ENCODE results near the gene MBD2. TPM values are rescaled to one million over a fixed set of nuclear protein-coding genes. Genes with fewer than 3 reads are reported as not detected.

The MBD2 gene
- total RNA-seq, 1 experiment from 2014 or later = 79.1 TPM

DNA sequence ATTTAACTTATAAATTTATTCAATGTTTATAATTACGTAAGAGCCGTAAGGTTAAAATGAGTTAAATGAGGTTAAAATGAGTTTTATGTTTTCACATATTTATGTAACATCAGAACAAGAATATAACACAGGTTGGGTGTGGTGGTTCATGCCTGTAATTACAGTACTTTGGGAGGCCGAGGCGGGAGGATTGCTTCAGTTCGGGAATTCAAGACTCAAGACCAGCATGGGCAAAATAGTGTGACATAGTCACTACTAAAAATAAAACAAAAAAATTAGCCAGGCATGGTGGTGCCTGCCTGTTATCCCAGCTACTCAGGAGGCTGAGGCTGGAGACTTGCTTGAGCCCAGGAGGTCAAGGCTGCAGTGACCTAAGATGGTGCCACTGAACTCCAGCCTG, 9.3 kb upstream of the MBD2 start:
- no TSS peak for BruUV-seq (replicated peaks)
- H3K27ac ChIP-seq (ENCODE audit: low read depth, low read length) = no peak overlapping the region
- no peak for DNase-seq (ENCODE audit: low read depth, low spot score)
- ChIA-PET RAD21 (ENCODE audit: low non-redundant PET in 1 of 2, low total read pairs in 2 of 2, uncharacterized antibody in 2 of 2, unreplicated experiment in 2 of 2) (no interaction called here), POLR2A (interaction anchor here (1.2 kb wide), 1 partner anchor 37 kb away, joined by 3 read pairs; no protein-coding TSS in a partner anchor), CTCF (no interaction called here)
- no peaks in the 10 kb centered on the region for H3K4me1 ChIP-seq (ENCODE audit: control insufficient read depth in 1 of 2, insufficient read depth in 2 of 2, low read length in 2 of 2)
- H2AFZ ChIP-seq (ENCODE audit: low read depth, low read length, poor library complexity, severe bottlenecking) = no peak overlapping the region
- H3K27me3 ChIP-seq (ENCODE audit: insufficient read depth, low read length) = no peaks in the 10 kb centered on the region
- H3K79me2 ChIP-seq (ENCODE audit: insufficient read depth, low read length) = no peaks in the 10 kb centered on the region
- no peaks in the 10 kb centered on the region for H4K20me1 ChIP-seq (ENCODE audit: insufficient read depth)
- ATAC-seq = no peak
- H3K9ac ChIP-seq (ENCODE audit: low read length) = no peak overlapping the region
- H3K36me3 ChIP-seq (ENCODE audit: control insufficient read depth in 1 of 2, insufficient read depth in 2 of 2, low read length in 2 of 2) = no peaks in the 10 kb centered on the region
- intact Hi-C loops (cut with micrococcal nuclease) = no loop called here
- H3K4me2 ChIP-seq (ENCODE audit: low read length) = no peak overlapping the region
- TF ChIP-seq SIN3A (IDR thresholded peaks at IDR 0.05; ENCODE audit: low read depth) (no peak), ZFX (IDR thresholded peaks at IDR 0.05) (no peak), EZH2phosphoT487 (IDR thresholded peaks at IDR 0.05; ENCODE audit: borderline replicate concordance) (no peak), EGR1 (IDR thresholded peaks at IDR 0.05; ENCODE audit: low read depth) (no peak), ELF1 (IDR thresholded peaks at IDR 0.05; ENCODE audit: borderline replicate concordance, low read depth) (no peak), YY1 (IDR thresholded peaks at IDR 0.05; ENCODE audit: extremely low read depth, insufficient replicate concordance, low read depth, low read length) (no peak), POLR2A (IDR thresholded peaks at IDR 0.05; ENCODE audit: borderline replicate concordance, extremely low read depth, insufficient read depth, insufficient read length) (no peak), JUND (IDR thresholded peaks at IDR 0.05) (no peak), EZH2 (IDR thresholded peaks at IDR 0.05) (no peak), FOSL1 (IDR thresholded peaks at IDR 0.05; ENCODE audit: low read depth) (no peak)
- TF ChIP-seq, protein P1, sequence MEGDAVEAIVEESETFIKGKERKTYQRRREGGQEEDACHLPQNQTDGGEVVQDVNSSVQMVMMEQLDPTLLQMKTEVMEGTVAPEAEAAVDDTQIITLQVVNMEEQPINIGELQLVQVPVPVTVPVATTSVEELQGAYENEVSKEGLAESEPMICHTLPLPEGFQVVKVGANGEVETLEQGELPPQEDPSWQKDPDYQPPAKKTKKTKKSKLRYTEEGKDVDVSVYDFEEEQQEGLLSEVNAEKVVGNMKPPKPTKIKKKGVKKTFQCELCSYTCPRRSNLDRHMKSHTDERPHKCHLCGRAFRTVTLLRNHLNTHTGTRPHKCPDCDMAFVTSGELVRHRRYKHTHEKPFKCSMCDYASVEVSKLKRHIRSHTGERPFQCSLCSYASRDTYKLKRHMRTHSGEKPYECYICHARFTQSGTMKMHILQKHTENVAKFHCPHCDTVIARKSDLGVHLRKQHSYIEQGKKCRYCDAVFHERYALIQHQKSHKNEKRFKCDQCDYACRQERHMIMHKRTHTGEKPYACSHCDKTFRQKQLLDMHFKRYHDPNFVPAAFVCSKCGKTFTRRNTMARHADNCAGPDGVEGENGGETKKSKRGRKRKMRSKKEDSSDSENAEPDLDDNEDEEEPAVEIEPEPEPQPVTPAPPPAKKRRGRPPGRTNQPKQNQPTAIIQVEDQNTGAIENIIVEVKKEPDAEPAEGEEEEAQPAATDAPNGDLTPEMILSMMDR (IDR thresholded peaks at IDR 0.05 in 2 of 3, conservative IDR thresholded peaks at IDR 0.05 in 1 of 3; ENCODE audit: borderline replicate concordance in 1 of 3, insufficient read depth in 1 of 3, low read depth in 2 of 3, low read length in 2 of 3) = no peak
- TF ChIP-seq, protein P2, sequence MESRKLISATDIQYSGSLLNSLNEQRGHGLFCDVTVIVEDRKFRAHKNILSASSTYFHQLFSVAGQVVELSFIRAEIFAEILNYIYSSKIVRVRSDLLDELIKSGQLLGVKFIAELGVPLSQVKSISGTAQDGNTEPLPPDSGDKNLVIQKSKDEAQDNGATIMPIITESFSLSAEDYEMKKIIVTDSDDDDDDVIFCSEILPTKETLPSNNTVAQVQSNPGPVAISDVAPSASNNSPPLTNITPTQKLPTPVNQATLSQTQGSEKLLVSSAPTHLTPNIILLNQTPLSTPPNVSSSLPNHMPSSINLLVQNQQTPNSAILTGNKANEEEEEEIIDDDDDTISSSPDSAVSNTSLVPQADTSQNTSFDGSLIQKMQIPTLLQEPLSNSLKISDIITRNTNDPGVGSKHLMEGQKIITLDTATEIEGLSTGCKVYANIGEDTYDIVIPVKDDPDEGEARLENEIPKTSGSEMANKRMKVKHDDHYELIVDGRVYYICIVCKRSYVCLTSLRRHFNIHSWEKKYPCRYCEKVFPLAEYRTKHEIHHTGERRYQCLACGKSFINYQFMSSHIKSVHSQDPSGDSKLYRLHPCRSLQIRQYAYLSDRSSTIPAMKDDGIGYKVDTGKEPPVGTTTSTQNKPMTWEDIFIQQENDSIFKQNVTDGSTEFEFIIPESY (IDR thresholded peaks at IDR 0.05; ENCODE audit: extremely low read depth, insufficient replicate concordance, low read length) = no peak
- TF ChIP-seq, protein P3, sequence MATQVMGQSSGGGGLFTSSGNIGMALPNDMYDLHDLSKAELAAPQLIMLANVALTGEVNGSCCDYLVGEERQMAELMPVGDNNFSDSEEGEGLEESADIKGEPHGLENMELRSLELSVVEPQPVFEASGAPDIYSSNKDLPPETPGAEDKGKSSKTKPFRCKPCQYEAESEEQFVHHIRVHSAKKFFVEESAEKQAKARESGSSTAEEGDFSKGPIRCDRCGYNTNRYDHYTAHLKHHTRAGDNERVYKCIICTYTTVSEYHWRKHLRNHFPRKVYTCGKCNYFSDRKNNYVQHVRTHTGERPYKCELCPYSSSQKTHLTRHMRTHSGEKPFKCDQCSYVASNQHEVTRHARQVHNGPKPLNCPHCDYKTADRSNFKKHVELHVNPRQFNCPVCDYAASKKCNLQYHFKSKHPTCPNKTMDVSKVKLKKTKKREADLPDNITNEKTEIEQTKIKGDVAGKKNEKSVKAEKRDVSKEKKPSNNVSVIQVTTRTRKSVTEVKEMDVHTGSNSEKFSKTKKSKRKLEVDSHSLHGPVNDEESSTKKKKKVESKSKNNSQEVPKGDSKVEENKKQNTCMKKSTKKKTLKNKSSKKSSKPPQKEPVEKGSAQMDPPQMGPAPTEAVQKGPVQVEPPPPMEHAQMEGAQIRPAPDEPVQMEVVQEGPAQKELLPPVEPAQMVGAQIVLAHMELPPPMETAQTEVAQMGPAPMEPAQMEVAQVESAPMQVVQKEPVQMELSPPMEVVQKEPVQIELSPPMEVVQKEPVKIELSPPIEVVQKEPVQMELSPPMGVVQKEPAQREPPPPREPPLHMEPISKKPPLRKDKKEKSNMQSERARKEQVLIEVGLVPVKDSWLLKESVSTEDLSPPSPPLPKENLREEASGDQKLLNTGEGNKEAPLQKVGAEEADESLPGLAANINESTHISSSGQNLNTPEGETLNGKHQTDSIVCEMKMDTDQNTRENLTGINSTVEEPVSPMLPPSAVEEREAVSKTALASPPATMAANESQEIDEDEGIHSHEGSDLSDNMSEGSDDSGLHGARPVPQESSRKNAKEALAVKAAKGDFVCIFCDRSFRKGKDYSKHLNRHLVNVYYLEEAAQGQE (IDR thresholded peaks at IDR 0.05; ENCODE audit: low read depth) = no peak
- H3K9me2 ChIP-seq (ENCODE audit: insufficient read depth) = no peaks in the 10 kb centered on the region
- H3K9me3 ChIP-seq (ENCODE audit: control insufficient read depth in 1 of 2, insufficient read depth in 1 of 2, low read depth in 1 of 2, low read length in 2 of 2) = no peaks in the 10 kb centered on the region
- no peak overlapping the region for H3K4me3 ChIP-seq (replicated peaks in 1 of 2; ENCODE audit: low read depth in 1 of 2, low read length in 2 of 2)

All from HCT116 (cell line).